ENCODE results near the gene NETO1.

DNA sequence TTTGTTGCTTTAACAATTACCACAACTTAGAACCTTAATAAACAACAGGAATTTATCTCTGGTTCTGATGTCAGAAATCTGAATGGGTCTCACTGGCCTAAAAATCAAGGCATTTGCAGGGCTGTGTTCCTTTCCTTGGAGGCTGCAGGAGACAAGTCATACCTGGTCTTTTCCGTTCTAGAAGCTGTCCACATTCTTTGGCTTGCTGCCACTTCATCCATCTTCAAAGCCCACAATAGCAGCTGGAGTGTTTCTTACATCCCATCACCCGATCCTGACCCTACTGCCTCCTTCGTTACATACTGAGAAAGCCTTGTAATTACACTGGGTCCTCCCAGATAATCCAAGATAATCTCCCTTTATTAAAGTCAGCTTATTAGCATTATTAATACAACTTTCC, 18.1 kb downstream of the NETO1 start:
- TF ChIP-seq ZXDB (tag by site-specific recombination; IDR thresholded peaks at IDR 0.05) (no peak), ZFP37 (tag by site-specific recombination; IDR thresholded peaks at IDR 0.05) (no peak), CTCF (tag by site-specific recombination; IDR thresholded peaks at IDR 0.05) (no peak), FEZF1 (tag by site-specific recombination; IDR thresholded peaks at IDR 0.05) (no peak), ZNF837 (tag by site-specific recombination; IDR thresholded peaks at IDR 0.05) (no peak), ZNF433 (tag by site-specific recombination; IDR thresholded peaks at IDR 0.05; ENCODE audit: low read depth) (no peak), ZNF24 (tag by site-specific recombination; IDR thresholded peaks at IDR 0.05) (no peak), ZBTB49 (tag by site-specific recombination; IDR thresholded peaks at IDR 0.05; ENCODE audit: low read depth) (no peak)
- TF ChIP-seq, protein P1, sequence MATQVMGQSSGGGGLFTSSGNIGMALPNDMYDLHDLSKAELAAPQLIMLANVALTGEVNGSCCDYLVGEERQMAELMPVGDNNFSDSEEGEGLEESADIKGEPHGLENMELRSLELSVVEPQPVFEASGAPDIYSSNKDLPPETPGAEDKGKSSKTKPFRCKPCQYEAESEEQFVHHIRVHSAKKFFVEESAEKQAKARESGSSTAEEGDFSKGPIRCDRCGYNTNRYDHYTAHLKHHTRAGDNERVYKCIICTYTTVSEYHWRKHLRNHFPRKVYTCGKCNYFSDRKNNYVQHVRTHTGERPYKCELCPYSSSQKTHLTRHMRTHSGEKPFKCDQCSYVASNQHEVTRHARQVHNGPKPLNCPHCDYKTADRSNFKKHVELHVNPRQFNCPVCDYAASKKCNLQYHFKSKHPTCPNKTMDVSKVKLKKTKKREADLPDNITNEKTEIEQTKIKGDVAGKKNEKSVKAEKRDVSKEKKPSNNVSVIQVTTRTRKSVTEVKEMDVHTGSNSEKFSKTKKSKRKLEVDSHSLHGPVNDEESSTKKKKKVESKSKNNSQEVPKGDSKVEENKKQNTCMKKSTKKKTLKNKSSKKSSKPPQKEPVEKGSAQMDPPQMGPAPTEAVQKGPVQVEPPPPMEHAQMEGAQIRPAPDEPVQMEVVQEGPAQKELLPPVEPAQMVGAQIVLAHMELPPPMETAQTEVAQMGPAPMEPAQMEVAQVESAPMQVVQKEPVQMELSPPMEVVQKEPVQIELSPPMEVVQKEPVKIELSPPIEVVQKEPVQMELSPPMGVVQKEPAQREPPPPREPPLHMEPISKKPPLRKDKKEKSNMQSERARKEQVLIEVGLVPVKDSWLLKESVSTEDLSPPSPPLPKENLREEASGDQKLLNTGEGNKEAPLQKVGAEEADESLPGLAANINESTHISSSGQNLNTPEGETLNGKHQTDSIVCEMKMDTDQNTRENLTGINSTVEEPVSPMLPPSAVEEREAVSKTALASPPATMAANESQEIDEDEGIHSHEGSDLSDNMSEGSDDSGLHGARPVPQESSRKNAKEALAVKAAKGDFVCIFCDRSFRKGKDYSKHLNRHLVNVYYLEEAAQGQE (tag by site-specific recombination; IDR thresholded peaks at IDR 0.05), result no peak
- TF ChIP-seq, protein P2, sequence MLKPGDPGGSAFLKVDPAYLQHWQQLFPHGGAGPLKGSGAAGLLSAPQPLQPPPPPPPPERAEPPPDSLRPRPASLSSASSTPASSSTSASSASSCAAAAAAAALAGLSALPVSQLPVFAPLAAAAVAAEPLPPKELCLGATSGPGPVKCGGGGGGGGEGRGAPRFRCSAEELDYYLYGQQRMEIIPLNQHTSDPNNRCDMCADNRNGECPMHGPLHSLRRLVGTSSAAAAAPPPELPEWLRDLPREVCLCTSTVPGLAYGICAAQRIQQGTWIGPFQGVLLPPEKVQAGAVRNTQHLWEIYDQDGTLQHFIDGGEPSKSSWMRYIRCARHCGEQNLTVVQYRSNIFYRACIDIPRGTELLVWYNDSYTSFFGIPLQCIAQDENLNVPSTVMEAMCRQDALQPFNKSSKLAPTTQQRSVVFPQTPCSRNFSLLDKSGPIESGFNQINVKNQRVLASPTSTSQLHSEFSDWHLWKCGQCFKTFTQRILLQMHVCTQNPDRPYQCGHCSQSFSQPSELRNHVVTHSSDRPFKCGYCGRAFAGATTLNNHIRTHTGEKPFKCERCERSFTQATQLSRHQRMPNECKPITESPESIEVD (tag by site-specific recombination; IDR thresholded peaks at IDR 0.05), result no peak

Data from HEK293 (cell line).